ENCODE results near the gene AUTS2. TPM values are rescaled to one million over a fixed set of nuclear protein-coding genes. Genes with fewer than 3 reads are reported as not detected.

Gene AUTS2
- total and polyA plus RNA-seq, 2 donors (not counting 1 experiment from before 2014, with no cell fraction given) = 0.60 to 9.1 TPM

GRCh38 chr7:69893906-69894305 is 295.6 kb downstream of the AUTS2 start:
- Histone ChIP-seq H3K4me1 (ENCODE audit: control insufficient read depth, extremely low read depth, insufficient read depth, low read length) (no peaks in the 10 kb centered on the region), H3K27ac (ENCODE audit: insufficient read depth, low read length) (no peak overlapping the region), H2AFZ (ENCODE audit: low read length) (no peak overlapping the region), H3K27me3 (ENCODE audit: control insufficient read depth, insufficient read depth, low read length) (no peaks in the 10 kb centered on the region), H3K9ac (ENCODE audit: insufficient read depth, low read length) (no peak overlapping the region), H3K4me2 (ENCODE audit: extremely low read depth, insufficient read depth, low read length) (no peak overlapping the region), H4K20me1 (ENCODE audit: control insufficient read depth, extremely low read depth, insufficient read depth, low read length) (no peaks in the 10 kb centered on the region), H3K9me3 (ENCODE audit: control insufficient read depth, insufficient read depth, low read depth, low read length) (no peaks in the 10 kb centered on the region), H3K36me3 (ENCODE audit: control insufficient read depth, insufficient read depth, low read length) (no peaks in the 10 kb centered on the region), H3K79me2 (ENCODE audit: control insufficient read depth, insufficient read depth, low read length) (no peaks in the 10 kb centered on the region), H3K4me3 (replicated peaks in 1 of 4; ENCODE audit: control extremely low read depth in 1 of 4, insufficient read depth in 1 of 4, low read depth in 3 of 4, low read length in 4 of 4) (no peak overlapping the region)
- DNase-seq (ENCODE audit: low read depth in 2 of 2) = peak; percentile 18 to 24
- TF ChIP-seq EZH2 (IDR thresholded peaks at IDR 0.05; ENCODE audit: low read length, missing control alignments) = no peak
- peak; percentile 20 to 27 for TF ChIP-seq CTCF (conservative IDR thresholded peaks at IDR 0.05 in 1 of 2, IDR thresholded peaks at IDR 0.05 in 1 of 2; ENCODE audit: low read depth in 1 of 2, low read length in 2 of 2)

- DNase-seq (ENCODE audit: low read depth in 2 of 2) = no peak
- Histone ChIP-seq H3K79me2 (ENCODE audit: control insufficient read depth, insufficient read depth, low read length) (no peaks in the 10 kb centered on the region), H3K9me3 (ENCODE audit: control insufficient read depth, insufficient read depth, low read depth, low read length) (no peaks in the 10 kb centered on the region), H3K4me1 (ENCODE audit: control insufficient read depth, extremely low read depth, insufficient read depth, low read length) (no peaks in the 10 kb centered on the region), H3K4me2 (ENCODE audit: extremely low read depth, insufficient read depth, low read length) (no peak overlapping the region), H3K27me3 (ENCODE audit: control insufficient read depth, insufficient read depth, low read length) (no peaks in the 10 kb centered on the region), H3K36me3 (ENCODE audit: control insufficient read depth, insufficient read depth, low read length) (no peaks in the 10 kb centered on the region), H4K20me1 (ENCODE audit: control insufficient read depth, extremely low read depth, insufficient read depth, low read length) (no peaks in the 10 kb centered on the region), H3K9ac (ENCODE audit: insufficient read depth, low read length) (no peak overlapping the region), H3K27ac (ENCODE audit: insufficient read depth, low read length) (no peak overlapping the region), H3K4me3 (replicated peaks in 1 of 4; ENCODE audit: control extremely low read depth in 1 of 4, insufficient read depth in 1 of 4, low read depth in 3 of 4, low read length in 4 of 4) (no peak overlapping the region), H2AFZ (ENCODE audit: low read length) (no peak overlapping the region)
- TF ChIP-seq EZH2 (IDR thresholded peaks at IDR 0.05; ENCODE audit: low read length, missing control alignments) (no peak), CTCF (conservative IDR thresholded peaks at IDR 0.05 in 1 of 2, IDR thresholded peaks at IDR 0.05 in 1 of 2; ENCODE audit: low read depth in 1 of 2, low read length in 2 of 2) (no peak)
These were observed 297.2 kb downstream of the AUTS2 start for GRCh38 chr7:69895446-69895845.

GRCh38 chr7:69896121-69896520 is 297.8 kb downstream of the AUTS2 start:
- TF ChIP-seq CTCF (conservative IDR thresholded peaks at IDR 0.05 in 1 of 2, IDR thresholded peaks at IDR 0.05 in 1 of 2; ENCODE audit: low read depth in 1 of 2, low read length in 2 of 2) = no peak
- TF ChIP-seq EZH2 (IDR thresholded peaks at IDR 0.05; ENCODE audit: low read length, missing control alignments) = no peak
- Histone ChIP-seq H4K20me1 (ENCODE audit: control insufficient read depth, extremely low read depth, insufficient read depth, low read length) (no peaks in the 10 kb centered on the region), H3K9me3 (ENCODE audit: control insufficient read depth, insufficient read depth, low read depth, low read length) (no peaks in the 10 kb centered on the region), H3K27ac (ENCODE audit: insufficient read depth, low read length) (no peak overlapping the region), H3K4me1 (ENCODE audit: control insufficient read depth, extremely low read depth, insufficient read depth, low read length) (no peaks in the 10 kb centered on the region), H3K27me3 (ENCODE audit: control insufficient read depth, insufficient read depth, low read length) (no peaks in the 10 kb centered on the region), H3K79me2 (ENCODE audit: control insufficient read depth, insufficient read depth, low read length) (no peaks in the 10 kb centered on the region), H3K4me2 (ENCODE audit: extremely low read depth, insufficient read depth, low read length) (no peak overlapping the region), H3K4me3 (replicated peaks in 1 of 4; ENCODE audit: control extremely low read depth in 1 of 4, insufficient read depth in 1 of 4, low read depth in 3 of 4, low read length in 4 of 4) (no peak overlapping the region), H2AFZ (ENCODE audit: low read length) (no peak overlapping the region), H3K36me3 (ENCODE audit: control insufficient read depth, insufficient read depth, low read length) (no peaks in the 10 kb centered on the region), H3K9ac (ENCODE audit: insufficient read depth, low read length) (no peak overlapping the region)
- DNase-seq (ENCODE audit: low read depth in 2 of 2) = peak in 1 of 2 donors; percentile 43
